ENCODE data around the gene PPP1R3E.

- TF ChIP-seq CTCF (IDR thresholded peaks at IDR 0.05) (peak in 3 of 4 donors; percentile 16 to 41 (median 31)), POLR2A (IDR thresholded peaks at IDR 0.05) (peak; percentile 70)
Measured at GRCh38 chr14:23286020-23286901, 16.4 kb downstream of the PPP1R3E start, which contains the start of gene HOMEZ.

All from right lobe of liver (tissue), 4 donors.